NCI-H69 (cell line): ENCODE results near the gene LRRC49.
A peak's percentile ranks its signal among the peaks of the same experiment; 100 is the strongest.
"Not testable (repeated sequence)": the region's sequence is repeated elsewhere in the genome, so short reads cannot be mapped to it uniquely, and the experiment has no call there.

Experiments used
- DNase-seq: peaks from one replicate; lab custom pipeline; 2025; lab: John Stamatoyannopoulos, UW

The LRRC49 gene

DNA sequence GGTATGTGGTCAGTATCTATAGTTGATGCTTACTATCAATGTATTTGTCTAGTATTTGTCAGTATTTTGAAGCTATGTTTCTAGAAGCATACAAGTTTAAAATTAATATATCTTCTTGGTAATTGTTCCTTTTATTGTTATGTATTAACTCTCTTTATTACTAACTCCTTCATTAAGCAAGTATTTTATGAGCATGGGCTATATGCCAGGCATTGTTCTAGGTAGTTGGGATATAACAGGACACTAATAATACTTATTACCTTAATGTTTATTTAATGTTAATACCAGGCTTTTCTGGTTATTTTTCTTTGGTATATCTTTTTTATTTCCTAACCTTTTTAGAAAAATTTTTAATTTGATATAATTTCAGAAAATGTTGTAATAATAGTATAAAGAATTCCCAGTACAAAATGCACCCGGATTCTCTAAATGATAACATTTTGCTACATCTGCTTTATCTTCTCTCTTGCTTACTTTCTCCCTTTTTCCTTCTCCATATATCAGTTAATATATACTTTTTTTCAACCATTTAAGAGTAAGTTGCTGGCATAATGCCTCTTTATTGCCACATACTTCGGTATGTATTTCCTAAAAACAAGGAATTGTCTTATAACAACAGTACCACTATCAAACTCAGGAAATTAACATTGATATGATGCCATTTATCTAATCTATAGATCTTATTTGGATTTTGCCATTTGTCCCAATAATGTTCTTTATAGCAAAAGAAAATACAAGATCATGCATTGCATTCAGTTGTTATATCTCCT is 30.9 kb downstream of the LRRC49 start:
- no peak for DNase-seq

DNA sequence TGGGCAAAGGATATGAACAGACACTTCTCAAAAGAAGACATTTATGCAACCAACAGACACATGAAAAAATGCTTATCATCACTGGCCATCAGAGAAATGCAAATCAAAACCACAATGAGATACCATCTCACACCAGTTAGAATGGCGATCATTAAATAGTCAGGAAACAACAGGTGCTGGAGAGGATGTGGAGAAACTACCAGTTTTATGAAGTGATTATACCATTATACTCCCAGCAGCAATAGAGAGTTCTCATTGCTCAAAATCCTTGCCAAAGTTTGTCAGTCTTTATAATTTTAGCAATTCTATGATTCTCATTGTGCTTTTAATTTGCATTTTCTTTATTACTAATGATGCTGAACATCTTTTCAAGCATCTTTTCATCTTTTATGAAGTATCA is 34.3 kb downstream of the LRRC49 start:
- not testable (repeated sequence) for DNase-seq

DNA sequence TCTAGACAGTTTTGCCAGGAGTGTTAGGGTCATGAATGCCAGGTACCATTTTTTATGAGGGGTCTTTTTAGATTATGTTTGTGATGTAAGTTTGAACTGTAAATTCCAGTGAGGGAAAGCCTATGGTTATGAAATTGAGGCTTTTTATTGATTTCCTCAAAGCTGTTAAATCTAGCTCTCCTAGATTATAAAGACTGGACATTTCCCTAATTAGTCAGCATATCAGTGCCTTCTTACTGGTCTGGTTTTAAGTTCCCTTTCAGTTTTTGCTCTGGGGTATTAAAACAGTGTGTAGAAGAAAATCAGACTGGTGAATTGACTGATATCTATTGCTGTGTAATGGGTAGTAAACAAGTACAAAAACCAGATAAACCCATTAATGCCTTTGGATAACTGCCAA is 39.2 kb downstream of the LRRC49 start:
- no peak for DNase-seq

DNA sequence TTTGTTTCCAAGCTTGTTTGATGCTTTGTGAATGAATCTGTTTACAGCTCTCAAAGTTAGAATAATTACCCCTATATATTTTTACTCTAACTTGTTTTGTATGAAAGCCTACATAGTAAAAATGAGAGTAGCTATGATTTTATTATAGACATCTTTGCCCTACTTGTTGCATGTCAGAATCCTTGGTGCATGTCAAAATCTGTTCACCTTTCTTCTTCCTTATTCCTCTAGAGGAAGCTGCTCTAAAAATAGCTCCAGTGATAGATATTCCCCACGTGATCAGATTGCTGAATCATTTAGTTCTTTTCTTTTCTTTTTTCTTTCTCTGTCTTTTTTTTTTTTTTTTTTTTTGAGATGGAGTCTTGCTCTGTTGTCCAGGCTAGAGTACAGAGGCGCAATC is 39.8 kb downstream of the LRRC49 start:
- DNase-seq: no peak

DNA sequence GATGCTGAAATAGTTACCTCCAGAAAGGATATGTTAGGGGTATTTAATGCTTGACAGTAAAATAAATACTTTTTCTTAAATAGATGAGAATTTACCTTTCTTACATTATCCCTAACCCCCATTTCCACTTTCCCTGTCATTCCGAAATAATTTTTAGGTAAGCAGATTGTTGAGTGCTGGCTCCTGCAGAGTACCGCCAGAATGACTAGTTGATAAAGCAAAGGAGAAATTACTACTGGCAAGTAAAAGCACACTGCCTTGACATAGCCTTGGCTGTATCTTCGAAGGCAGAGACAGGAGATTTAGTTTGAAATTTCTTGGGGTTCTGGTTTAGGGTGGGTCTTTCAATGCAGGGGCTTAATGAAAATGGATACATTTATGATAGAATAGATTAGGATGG is 40.8 kb downstream of the LRRC49 start:
- no peak for DNase-seq

DNA sequence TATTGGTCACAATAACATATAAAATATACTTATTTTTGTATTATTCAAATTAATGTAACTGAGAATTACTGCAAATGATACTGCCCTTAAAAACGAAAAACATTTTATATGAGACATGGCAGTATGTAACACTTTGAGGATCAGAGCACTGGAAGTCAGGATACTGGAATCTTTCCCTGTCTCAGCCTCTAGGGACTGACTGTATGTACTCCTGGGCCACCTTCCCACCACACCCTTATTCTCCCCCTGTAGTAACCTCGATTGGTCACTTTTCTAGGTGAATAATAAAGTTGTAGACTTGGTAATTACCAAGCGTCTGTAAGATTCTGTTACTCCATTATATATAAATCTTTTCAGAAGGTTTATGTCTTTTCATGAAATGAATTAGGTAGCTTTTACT is 43.0 kb downstream of the LRRC49 start:
- DNase-seq: peak; percentile 0

DNA sequence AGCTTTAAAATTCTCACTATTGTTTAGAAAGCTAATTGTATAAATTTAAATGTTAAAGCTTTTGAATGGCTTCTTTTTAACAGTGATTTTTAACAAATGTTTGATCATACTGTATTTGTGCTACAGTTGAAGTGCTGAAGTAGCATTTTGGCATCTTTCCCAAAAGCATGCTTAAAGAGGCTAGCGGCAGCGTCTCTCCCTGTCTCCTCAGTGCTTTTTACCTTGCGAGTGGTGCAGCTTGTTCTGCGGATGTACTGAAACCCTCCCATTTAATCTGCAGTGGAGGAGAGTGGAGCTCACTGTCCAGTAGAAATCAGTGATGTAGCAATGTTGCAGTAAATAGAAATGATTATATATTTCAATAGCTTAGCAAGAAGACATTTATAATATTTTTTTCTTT is 43.7 kb downstream of the LRRC49 start:
- peak; percentile 49 for DNase-seq

DNA sequence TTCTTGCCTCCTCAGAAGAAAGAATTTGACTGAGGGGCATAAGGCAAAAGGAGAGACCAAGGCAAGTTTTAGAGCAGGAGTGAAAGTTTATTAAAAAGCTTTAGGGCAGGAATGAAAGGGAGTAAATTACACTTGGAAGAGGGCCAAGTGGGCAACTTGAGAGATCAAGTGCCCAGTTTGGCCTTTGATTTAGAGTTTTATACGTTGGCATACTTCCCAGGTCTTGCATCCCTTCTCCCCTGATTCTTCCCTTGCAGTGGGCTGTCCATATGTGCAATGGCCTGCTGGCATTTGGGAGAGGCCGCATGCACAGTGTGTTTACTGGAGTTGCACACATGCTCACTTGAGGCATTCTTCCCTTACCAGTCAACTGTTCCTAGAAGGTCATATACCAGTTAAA is 50.7 kb downstream of the LRRC49 start:
- DNase-seq: peak; percentile 42

DNA sequence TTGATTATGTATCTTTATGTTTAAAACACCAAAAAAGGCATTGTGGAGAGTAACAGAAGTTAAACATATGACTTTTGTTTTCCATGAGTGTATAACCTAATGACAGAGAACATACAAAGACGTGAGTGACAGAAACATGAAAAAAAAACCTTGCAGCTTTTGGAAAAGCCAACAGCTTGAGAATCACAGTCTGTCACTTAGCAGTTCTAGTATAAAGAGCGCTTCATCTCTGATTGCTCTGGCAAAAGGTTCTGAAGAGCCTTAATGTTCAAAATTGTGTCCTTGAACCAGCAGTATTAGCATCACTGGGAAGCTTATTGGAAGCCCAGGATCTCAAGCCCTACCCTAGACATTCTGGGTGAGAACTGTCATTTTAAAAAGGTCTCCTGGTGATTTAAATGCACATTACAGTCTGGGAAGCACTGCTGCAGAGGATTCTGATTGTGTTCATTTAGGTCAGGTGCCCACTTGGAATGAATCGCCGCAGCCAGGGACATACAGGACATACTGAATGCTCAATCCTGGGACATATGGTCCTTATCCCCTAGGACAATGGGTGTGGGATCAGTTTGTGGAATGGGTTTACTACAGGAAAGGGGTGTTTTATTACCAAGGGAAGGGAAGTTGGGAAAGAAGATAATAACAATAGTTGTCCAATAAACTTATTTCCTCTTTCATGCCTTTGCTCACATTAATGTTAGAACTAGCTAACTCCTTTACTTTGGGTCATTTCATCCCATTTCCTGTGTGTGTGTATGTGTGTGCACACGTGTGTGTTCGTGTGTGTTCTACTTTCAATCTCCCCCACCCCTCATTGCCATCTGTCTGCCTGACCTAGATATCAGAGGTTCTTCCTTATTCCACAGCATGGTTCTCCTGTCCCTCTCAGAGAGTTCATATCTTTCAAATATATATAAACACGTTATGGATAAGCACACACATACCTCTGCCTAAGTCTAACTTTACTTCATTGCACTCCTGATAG is 55.0 kb downstream of the LRRC49 start:
- no peak for DNase-seq

DNA sequence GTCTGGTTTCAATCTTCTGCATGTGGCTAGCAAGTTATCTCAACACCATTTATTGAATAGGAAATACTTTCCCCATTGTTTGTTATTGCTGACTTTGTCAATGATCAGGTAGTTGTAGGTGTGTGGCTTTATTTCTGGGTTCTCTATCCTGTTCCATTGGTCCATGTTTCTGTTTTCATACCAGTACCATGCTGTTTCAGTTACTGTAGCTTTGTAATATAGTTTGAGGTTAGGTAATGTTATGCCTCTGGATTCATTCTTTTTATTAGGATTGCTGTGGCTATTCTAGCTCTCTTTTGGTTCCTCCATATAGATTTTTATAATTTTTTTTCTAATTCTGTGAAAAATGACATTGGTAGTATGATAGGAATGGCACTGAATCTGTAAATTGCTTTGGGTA is 58.3 kb downstream of the LRRC49 start:
- no peak for DNase-seq

DNA sequence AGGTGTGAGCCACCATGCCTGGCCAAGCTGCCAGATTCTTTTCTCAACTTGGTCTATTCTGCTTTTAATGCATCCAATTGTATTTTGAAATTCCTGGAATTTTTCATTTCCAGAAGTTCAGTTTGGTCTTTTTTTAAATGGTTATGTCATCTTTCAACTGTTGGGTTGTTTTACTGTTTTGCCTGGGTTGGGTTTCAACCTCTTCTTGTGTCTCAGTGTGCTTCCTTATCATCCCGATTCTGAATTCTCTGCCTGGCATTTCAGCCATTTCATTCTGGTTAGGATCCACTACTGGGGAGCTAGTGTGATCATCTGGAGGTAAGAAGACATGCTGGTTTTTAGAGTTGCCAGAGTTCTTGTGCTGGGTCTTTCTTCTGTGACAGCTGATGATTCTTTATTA is 61.5 kb downstream of the LRRC49 start:
- no peak for DNase-seq

DNA sequence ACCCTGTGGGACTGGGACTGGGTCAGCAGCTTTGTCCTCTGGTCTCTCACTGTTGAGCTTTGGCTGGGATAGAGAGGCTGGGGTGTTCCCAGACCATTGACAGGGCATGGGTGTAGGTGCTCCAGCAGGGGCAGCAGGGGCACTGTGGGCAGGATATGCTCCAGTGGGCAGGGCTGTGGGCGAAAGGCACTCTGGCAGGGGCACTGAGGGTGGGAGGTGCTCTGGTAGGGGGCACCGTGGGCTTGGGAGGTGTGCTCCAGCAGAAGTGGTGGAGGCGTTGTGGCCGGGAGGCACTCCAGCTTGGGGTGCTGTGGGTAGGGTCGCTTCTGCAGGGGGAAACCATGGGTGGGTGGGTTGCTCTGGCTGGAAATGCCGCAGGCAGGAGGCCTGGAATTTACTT is 62.1 kb downstream of the LRRC49 start:
- no peak for DNase-seq

DNA sequence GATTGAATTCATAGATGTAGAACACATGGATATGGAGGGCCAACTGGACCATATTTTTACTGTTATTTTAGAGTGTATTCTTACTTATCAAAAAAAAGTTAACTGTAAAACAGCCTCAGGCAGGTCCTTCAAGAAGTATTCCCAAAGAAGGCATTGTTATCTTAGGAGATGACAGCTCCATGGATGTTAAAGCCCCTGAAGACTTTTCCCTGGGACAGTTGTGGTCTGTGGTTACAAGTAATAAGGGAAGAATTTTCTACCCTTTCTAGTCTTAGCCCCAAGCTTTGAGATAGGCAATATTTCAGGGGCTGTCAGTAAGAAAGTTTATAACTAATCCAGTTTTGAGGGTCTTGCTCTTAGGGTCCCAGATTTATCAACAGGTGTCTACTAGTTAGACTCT is 62.5 kb downstream of the LRRC49 start:
- no peak for DNase-seq

DNA sequence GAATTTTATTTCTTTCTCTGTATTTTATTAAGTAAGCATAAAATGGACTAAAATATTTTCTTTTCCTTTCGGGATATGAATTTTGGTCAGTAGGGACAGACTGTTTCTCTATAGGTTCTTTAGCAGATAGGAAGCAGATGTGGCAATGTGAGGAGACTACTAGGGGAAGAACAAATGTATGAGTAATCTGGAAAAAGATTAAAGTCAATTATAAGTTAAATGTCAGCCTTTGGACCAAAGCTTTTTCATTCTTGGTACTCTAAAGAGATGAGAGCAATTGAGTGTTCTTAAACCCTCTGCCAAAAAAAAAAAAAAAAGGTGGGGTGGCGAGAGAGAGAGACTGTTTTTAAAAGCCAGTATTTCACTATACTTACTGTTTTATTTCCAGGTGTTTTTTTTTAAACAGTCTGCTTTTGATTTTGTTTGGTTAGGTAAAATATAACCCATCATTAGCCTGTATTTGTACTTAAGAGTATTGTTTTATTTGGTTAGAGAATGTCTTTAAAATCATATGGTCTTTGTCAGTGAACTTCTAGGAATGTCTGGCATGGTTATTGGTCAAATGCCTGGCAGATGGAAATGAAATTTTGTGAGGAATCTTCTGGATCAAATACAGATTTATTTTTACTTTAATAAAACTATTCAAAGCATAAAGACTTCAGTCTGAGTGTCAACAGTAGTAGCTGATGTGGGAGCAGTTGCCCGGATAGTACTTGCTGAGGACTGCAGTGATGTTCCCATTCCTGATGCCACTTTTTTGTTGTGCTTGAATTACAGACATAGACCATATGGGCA is 63.8 kb downstream of the LRRC49 start:
- DNase-seq: peak; percentile 2

DNA sequence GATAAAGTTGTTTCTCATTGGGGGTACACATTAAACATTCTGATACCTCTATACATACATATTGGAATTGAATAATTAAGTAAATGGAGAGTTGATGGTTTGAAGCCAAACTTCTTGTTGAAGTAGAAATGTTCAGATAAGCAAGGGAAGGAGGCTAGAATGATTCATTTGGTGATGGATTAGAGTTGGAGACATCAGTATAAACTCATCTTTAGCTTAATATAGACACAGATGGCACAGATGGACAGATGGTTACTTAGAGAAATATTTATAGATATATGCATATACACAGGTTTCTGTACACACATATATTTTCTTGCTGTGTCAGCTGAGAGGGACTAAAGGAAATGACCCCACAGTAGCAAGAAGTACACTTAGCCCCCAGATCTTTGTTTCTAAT is 69.5 kb downstream of the LRRC49 start:
- no peak for DNase-seq

DNA sequence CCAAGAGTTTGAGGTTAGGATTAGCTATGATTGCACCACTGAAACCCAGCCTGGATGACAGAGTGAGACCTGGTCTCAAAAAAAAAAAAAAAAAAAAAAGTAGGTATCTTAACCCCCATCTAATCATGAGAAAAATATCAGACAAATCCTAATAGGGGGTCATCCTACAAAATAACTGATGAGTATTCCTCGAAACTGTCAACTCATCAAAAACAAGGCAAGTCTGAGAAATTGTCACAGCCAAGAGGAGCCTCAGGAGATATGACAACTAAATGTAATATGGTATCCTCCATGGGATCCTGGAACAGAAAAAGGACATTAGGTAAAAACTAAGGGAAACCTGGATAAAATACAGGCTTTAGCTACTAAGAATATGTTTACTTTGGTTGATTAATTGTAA is 70.6 kb downstream of the LRRC49 start:
- no peak for DNase-seq

DNA sequence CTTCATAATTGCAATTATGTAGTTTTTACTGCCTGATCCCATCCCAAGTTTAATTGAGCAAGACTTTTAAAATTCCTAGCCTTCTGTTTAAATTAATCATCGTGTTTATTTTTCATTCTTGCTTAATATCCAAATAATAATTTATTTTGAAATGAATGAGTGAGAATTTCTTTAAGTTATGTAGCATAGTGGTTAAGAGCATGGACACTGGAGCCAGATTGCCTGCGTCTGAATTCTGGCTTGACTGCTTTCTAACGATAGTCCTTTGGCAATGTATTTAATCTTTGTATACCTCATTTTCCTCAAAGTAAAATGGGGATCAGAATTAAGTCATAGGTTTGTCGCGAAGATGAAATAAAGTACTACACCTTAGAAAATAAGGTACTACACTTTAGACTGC is 71.4 kb downstream of the LRRC49 start:
- no peak for DNase-seq

DNA sequence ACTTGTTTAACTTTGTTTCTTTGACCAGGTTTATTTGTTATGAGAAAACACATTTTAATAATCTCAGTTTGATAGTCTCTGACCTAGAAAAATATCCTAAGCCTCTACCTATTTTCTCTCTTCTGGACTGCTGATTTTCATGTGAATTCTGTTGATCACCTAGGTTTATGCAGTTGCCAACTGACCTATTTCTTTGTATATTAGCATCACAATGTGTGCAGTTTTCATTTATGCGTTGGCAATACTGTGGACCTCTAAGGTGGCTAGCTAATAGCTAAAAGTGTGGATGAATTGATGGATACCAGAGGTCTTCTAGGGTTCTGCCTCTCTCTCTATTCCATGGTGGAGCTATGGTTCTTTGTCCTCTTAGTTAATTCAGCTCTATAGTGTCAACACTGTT is 72.1 kb downstream of the LRRC49 start:
- no peak for DNase-seq

DNA sequence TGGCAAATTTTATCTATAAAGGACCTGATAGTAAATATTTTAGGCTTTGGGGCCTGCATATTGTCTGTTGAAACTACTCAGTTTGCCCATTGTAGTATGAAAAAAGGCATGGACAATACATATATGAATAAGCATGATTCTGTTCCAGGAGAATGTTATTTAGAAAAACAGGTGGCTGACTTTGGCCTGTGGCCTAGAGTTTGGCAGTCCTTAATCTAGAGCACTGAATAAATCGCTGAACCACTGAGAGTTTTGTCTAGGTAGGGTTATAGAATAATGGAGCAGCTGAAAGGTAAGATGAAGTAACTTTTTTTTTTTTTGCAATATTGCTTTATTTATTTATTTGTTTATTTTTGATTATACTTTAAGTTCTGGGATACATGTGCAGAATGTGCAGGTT is 75.0 kb downstream of the LRRC49 start:
- no peak for DNase-seq

DNA sequence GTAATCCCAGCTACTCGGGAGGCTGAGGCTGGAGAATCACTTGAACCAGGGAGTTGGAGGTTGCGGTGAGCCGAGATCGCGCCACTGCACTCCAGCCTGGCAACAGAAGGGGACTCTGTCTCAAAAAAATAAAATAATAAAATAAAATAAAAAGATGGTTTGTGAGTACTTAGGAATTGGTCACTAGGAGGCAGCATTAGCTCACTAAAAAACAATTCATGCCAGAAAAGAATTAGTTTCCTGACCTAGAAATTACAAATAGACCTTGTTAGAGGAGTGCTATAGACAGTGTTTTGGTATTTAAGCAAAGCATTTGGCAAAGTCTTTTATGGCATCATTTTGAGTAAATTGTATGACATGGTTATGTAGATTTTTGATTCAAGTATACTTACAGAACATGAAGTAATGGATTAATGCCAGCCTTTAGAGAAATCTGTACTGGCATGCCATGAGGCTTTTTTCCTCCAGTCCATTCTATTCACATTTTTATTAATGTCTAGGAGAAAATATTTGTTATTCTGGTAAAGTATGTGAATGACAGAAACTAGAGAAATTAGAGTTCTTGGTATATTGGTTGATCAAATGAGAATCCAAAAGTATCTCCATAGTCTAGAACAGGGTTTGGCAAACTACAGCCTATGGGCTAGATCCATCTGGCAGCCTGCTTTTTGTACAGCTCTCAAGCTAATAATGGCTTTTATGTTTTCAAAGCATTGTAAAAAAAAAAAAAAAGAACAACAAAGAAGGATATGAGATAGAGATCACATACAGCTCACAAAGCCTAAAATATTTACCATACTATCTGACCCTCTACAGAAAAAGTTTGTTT is 81.6 kb downstream of the LRRC49 start:
- DNase-seq: peak; percentile 2

DNA sequence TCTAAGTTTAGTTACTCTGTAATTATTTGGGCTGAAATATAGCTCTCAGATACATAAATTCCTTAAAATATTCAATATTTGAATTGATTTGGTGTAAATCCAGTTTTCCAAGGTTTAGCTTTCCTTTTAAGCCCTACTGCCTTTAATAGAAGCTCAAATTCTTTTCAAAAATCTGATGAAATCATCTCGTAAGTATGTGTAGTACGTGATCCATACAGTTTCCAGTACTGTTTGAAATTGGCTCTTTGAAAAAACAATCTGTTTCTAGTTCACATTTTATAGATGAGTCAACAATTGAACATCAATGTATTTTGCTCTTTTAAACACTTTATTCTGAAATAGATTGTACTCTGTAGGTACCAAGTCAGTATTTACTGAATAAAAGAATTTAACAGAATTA is 84.2 kb downstream of the LRRC49 start:
- no peak for DNase-seq
